SK-N-SH treated with all-trans-retinoic acid at 6 μM for 48 hours (cell line): Measurements from ENCODE around the gene TRPM5.

Experiments
- ATAC-seq: fragments of 200-7000 bp; cut with Tn5 transposase; 3 replicates; pipeline ENCODE4 v1.9.1; 2020; ENCODE audit warnings: mild to moderate bottlenecking, moderate library complexity
- ARNTL ChIP-seq: fragments of 450-650 bp; formaldehyde crosslinking; IDR thresholded peaks from 2 replicates; pipeline ENCODE4 v1.5.0; 2020; ENCODE audit warnings: low read depth, mild to moderate bottlenecking, moderate library complexity, borderline replicate concordance
- BACH2 ChIP-seq: fragments of 250-450 bp; sonication (Bioruptor Pico); IDR thresholded peaks from 2 replicates; pipeline ENCODE4 v1.9.0; 2021; ENCODE audit warnings: mild to moderate bottlenecking, borderline replicate concordance
- CSDC2 ChIP-seq: fragments of 250-450 bp; sonication (Bioruptor Pico); IDR thresholded peaks from 2 replicates; pipeline ENCODE4 v1.5.0; 2020; ENCODE audit warnings: mild to moderate bottlenecking, moderate library complexity
- ESRRG ChIP-seq: fragments of 250-450 bp; sonication (Bioruptor Pico); IDR thresholded peaks from 2 replicates; pipeline ENCODE4 v1.6.1; 2021; ENCODE audit warnings: mild to moderate bottlenecking
- GLIS3 ChIP-seq: fragments of 250-450 bp; sonication (Bioruptor Pico); IDR thresholded peaks from 2 replicates; pipeline ENCODE4 v1.5.0; 2020; ENCODE audit warnings: mild to moderate bottlenecking, moderate library complexity
- ISL1 ChIP-seq: fragments of 250-450 bp; sonication (Bioruptor Pico); IDR thresholded peaks from 2 replicates; pipeline ENCODE4 v2.1.2; 2022; ENCODE audit warnings: mild to moderate bottlenecking, moderate library complexity
- OSR1 ChIP-seq: fragments of 250-450 bp; sonication (Bioruptor Pico); IDR thresholded peaks from 2 replicates; pipeline ENCODE4 v1.8.0; 2022; ENCODE audit warnings: moderate library complexity, mild to moderate bottlenecking, inconsistent platforms
- PPARA ChIP-seq: fragments of 250-450 bp; sonication (Bioruptor Pico); IDR thresholded peaks from 2 replicates; pipeline ENCODE4 v1.5.0; 2020; ENCODE audit warnings: mild to moderate bottlenecking, borderline replicate concordance
- RARB ChIP-seq: fragments of 250-450 bp; sonication (Bioruptor Pico); IDR thresholded peaks from 2 replicates; pipeline ENCODE4 v1.8.0; 2021; ENCODE audit warnings: mild to moderate bottlenecking, moderate library complexity
- SNAI2 ChIP-seq: fragments of 250-450 bp; sonication (Bioruptor Pico); IDR thresholded peaks from 2 replicates; pipeline ENCODE4 v1.5.0; 2020; ENCODE audit warnings: mild to moderate bottlenecking, moderate library complexity
- TCF4 ChIP-seq: fragments of 250-450 bp; sonication (Bioruptor Pico); IDR thresholded peaks from 2 replicates; pipeline ENCODE4 v1.8.0; 2021; ENCODE audit warnings: mild to moderate bottlenecking, moderate library complexity, borderline replicate concordance
- TOX ChIP-seq: fragments of 250-450 bp; sonication (Bioruptor Pico); IDR thresholded peaks from 2 replicates; pipeline ENCODE4 v1.8.0; 2021; ENCODE audit warnings: mild to moderate bottlenecking, moderate library complexity, borderline replicate concordance
- ZC3H10 ChIP-seq: fragments of 250-450 bp; sonication (Bioruptor Pico); IDR thresholded peaks from 2 replicates; pipeline ENCODE4 v1.5.1; 2021; ENCODE audit warnings: mild to moderate bottlenecking, moderate library complexity
- ZFP3 ChIP-seq: fragments of 250-450 bp; sonication (Bioruptor Pico); IDR thresholded peaks from 2 replicates; pipeline ENCODE4 v1.5.0; 2020; ENCODE audit warnings: mild to moderate bottlenecking, moderate library complexity
- ZFP30 ChIP-seq: fragments of 450-650 bp; formaldehyde crosslinking; IDR thresholded peaks from 2 replicates; pipeline ENCODE4 v1.5.0; 2022; ENCODE audit warnings: mild to moderate bottlenecking, moderate library complexity
- ZNF565 ChIP-seq: fragments of 450-650 bp; formaldehyde crosslinking; conservative IDR thresholded peaks from 2 replicates; pipeline ENCODE4 v1.5.0; 2020; ENCODE audit warnings: low read depth, mild to moderate bottlenecking, moderate library complexity
- ZNF70 ChIP-seq: fragments of 450-650 bp; formaldehyde crosslinking; IDR thresholded peaks from 2 replicates; pipeline ENCODE4 v1.5.0; 2020; ENCODE audit warnings: mild to moderate bottlenecking, moderate library complexity
- ZNF8 ChIP-seq: fragments of 450-650 bp; formaldehyde crosslinking; IDR thresholded peaks from 2 replicates; pipeline ENCODE4 v1.5.0; 2020; ENCODE audit warnings: mild to moderate bottlenecking, moderate library complexity
- TF ChIP-seq, protein P1 (sequence below): fragments of 250-450 bp; sonication (Bioruptor Pico); IDR thresholded peaks from 2 replicates; pipeline ENCODE4 v1.8.0; 2020; ENCODE audit warnings: mild to moderate bottlenecking, moderate library complexity, borderline replicate concordance
- TF ChIP-seq, protein P2 (sequence below): fragments of 250-450 bp; sonication (Bioruptor Pico); IDR thresholded peaks from 2 replicates; pipeline ENCODE4 v1.5.0; 2020; ENCODE audit warnings: mild to moderate bottlenecking, moderate library complexity
- TF ChIP-seq, protein P3 (sequence below): fragments of 250-450 bp; sonication (Bioruptor Pico); IDR thresholded peaks from 2 replicates; pipeline ENCODE4 v1.8.0; 2021; ENCODE audit warnings: low read depth, mild to moderate bottlenecking, moderate library complexity, borderline replicate concordance
- TF ChIP-seq, protein P4 (sequence below): fragments of 250-450 bp; sonication (Bioruptor Pico); IDR thresholded peaks from 2 replicates; pipeline ENCODE4 v1.5.1; 2021; ENCODE audit warnings: mild to moderate bottlenecking, moderate library complexity

Gene TRPM5

DNA sequence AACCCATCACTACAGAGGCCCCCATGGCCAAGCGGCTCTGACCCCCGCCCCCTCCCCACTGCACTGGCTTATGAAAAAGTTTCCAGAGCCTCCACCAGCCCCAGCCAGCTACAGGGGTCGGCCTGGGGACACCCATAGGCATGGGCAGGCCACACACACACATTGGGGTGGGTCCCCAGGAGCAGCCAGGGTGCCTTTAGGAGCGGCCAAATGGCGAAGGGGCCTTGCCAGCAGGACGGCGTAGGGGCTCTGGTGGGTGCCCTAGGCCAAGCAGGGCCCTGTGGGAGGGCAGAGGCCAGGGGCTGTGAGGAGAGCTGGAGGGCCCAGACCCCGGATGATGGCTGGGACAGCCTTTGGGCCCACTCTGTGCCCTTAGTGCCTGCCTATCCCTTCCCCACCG, 33.7 kb downstream of the TRPM5 start:
- TF ChIP-seq SNAI2 (CRISPR knock-in tag) (no peak), ESRRG (CRISPR knock-in tag) (no peak)

DNA sequence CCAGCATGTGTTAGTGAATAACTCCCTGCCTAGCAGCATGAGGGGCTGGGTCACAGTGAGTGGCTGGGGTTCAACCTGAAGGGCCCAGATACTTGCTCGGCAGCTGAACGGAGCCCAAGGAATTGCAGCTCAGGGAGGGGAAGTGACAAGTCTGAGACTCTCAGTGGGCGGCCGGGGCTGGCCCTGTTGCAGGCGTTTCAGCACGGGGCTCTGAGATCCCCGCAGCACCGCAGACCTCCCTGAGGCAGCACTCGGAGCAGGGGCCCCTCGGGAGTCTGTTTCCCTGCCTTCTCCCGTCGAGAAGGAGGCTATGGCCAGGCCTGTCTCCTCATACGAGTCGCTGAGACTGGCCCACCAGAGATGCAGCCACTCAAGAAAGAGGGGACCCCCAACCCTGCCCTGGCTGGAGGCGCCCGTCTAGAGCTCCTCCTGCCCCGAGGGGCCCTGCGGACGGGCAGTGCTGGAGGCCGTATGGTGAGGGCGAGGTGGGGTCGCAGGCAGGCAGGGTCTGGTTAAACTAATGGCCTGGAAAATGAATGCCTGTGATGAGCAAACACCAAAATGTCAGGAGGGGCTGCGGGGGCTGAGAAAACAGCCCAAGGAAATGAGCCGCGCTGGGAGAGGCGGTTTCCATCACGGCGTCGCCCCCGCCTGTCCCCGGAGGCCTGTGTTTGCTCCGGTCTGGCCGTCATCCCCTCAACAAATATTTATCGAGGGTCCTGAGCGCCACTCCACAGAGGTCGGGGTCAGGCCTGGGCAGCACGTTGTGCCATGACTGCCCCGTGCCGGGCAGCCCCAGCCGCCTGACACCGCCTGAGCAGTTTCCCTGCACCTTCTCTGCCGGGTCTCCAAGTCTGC, 34.5 kb downstream of the TRPM5 start:
- no peak for TF ChIP-seq TCF4 (CRISPR knock-in tag)
- TF ChIP-seq, protein P1, sequence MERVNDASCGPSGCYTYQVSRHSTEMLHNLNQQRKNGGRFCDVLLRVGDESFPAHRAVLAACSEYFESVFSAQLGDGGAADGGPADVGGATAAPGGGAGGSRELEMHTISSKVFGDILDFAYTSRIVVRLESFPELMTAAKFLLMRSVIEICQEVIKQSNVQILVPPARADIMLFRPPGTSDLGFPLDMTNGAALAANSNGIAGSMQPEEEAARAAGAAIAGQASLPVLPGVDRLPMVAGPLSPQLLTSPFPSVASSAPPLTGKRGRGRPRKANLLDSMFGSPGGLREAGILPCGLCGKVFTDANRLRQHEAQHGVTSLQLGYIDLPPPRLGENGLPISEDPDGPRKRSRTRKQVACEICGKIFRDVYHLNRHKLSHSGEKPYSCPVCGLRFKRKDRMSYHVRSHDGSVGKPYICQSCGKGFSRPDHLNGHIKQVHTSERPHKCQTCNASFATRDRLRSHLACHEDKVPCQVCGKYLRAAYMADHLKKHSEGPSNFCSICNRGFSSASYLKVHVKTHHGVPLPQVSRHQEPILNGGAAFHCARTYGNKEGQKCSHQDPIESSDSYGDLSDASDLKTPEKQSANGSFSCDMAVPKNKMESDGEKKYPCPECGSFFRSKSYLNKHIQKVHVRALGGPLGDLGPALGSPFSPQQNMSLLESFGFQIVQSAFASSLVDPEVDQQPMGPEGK (CRISPR knock-in tag) = no peak
- TF ChIP-seq ZFP30 (CRISPR knock-in tag) = no peak
- no peak for TF ChIP-seq OSR1 (CRISPR knock-in tag)
- TF ChIP-seq ESRRG (CRISPR knock-in tag) = no peak
- TF ChIP-seq ZNF8 = no peak
- TF ChIP-seq, protein P2, sequence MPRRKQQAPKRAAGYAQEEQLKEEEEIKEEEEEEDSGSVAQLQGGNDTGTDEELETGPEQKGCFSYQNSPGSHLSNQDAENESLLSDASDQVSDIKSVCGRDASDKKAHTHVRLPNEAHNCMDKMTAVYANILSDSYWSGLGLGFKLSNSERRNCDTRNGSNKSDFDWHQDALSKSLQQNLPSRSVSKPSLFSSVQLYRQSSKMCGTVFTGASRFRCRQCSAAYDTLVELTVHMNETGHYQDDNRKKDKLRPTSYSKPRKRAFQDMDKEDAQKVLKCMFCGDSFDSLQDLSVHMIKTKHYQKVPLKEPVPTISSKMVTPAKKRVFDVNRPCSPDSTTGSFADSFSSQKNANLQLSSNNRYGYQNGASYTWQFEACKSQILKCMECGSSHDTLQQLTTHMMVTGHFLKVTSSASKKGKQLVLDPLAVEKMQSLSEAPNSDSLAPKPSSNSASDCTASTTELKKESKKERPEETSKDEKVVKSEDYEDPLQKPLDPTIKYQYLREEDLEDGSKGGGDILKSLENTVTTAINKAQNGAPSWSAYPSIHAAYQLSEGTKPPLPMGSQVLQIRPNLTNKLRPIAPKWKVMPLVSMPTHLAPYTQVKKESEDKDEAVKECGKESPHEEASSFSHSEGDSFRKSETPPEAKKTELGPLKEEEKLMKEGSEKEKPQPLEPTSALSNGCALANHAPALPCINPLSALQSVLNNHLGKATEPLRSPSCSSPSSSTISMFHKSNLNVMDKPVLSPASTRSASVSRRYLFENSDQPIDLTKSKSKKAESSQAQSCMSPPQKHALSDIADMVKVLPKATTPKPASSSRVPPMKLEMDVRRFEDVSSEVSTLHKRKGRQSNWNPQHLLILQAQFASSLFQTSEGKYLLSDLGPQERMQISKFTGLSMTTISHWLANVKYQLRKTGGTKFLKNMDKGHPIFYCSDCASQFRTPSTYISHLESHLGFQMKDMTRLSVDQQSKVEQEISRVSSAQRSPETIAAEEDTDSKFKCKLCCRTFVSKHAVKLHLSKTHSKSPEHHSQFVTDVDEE (CRISPR knock-in tag) = no peak
- no peak for TF ChIP-seq CSDC2 (CRISPR knock-in tag)
- no peak for TF ChIP-seq TOX (CRISPR knock-in tag)
- no peak for TF ChIP-seq SNAI2 (CRISPR knock-in tag)
- no peak for TF ChIP-seq ZC3H10
- no peak for TF ChIP-seq ZNF565 (CRISPR knock-in tag)
- TF ChIP-seq PPARA (CRISPR knock-in tag) = no peak
- no peak for TF ChIP-seq ARNTL (CRISPR knock-in tag)
- no peak for TF ChIP-seq GLIS3 (CRISPR knock-in tag)
- TF ChIP-seq, all 23 proteins: peak for 0
- ATAC-seq = no peak

More for the DNA sequence above, 33.7 kb downstream of the TRPM5 start:
- no peak for ATAC-seq

DNA sequence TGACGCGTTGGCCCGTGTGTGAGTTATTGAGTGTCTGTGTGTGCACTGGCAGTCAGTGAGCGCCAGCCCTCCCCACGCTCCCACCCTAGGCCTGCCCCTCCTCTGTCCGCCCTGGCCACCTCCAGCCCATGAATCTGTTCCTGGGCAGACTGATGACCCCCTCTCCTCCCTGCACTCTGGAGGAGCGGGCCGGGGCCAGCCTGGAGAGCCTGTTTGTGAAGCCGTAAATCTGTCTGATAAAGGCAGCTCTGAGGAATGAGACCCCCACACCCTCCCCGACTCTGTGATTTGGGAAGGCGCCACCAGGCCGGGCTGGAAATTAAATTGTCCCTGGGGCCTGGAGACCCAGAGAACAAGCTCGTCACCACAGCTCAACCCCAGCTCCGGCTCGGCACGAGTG, 35.2 kb downstream of the TRPM5 start:
- TF ChIP-seq ZNF565 (CRISPR knock-in tag) (no peak), PPARA (CRISPR knock-in tag) (no peak), ZC3H10 (no peak), ZNF70 (CRISPR knock-in tag) (no peak), ZFP3 (no peak), CSDC2 (CRISPR knock-in tag) (no peak), TCF4 (CRISPR knock-in tag) (no peak), ZFP30 (CRISPR knock-in tag) (no peak), TOX (CRISPR knock-in tag) (no peak), ZNF8 (no peak), OSR1 (CRISPR knock-in tag) (no peak), BACH2 (CRISPR knock-in tag) (no peak), ARNTL (CRISPR knock-in tag) (no peak), ISL1 (CRISPR knock-in tag) (no peak), RARB (CRISPR knock-in tag) (no peak), SNAI2 (CRISPR knock-in tag) (no peak)
- TF ChIP-seq, protein P2 (CRISPR knock-in tag) = no peak
- TF ChIP-seq, protein P1 (CRISPR knock-in tag) = no peak
- TF ChIP-seq, protein P3, sequence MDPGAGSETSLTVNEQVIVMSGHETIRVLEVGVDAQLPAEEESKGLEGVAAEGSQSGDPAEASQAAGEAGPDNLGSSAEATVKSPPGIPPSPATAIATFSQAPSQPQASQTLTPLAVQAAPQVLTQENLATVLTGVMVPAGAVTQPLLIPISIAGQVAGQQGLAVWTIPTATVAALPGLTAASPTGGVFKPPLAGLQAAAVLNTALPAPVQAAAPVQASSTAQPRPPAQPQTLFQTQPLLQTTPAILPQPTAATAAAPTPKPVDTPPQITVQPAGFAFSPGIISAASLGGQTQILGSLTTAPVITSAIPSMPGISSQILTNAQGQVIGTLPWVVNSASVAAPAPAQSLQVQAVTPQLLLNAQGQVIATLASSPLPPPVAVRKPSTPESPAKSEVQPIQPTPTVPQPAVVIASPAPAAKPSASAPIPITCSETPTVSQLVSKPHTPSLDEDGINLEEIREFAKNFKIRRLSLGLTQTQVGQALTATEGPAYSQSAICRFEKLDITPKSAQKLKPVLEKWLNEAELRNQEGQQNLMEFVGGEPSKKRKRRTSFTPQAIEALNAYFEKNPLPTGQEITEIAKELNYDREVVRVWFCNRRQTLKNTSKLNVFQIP (CRISPR knock-in tag) = no peak
- TF ChIP-seq, protein P4, sequence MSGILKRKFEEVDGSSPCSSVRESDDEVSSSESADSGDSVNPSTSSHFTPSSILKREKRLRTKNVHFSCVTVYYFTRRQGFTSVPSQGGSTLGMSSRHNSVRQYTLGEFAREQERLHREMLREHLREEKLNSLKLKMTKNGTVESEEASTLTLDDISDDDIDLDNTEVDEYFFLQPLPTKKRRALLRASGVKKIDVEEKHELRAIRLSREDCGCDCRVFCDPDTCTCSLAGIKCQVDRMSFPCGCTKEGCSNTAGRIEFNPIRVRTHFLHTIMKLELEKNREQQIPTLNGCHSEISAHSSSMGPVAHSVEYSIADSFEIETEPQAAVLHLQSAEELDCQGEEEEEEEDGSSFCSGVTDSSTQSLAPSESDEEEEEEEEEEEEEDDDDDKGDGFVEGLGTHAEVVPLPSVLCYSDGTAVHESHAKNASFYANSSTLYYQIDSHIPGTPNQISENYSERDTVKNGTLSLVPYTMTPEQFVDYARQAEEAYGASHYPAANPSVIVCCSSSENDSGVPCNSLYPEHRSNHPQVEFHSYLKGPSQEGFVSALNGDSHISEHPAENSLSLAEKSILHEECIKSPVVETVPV (CRISPR knock-in tag) = no peak
- no peak for ATAC-seq
